HEK293 (cell line): ENCODE measurements around the gene CIZ1.
A peak's percentile ranks its signal among the peaks of the same experiment; 100 is the strongest.

Experiments
- CTCF ChIA-PET: fragments of 350-600 bp; formaldehyde crosslinking; extraction: SDS; loops from one replicate; lab custom pipeline; 2021; ENCODE audit warnings: antibody characterized with exemption; lab: Yijun Ruan, JAX
- POLR2A ChIA-PET: fragments of 300-600 bp; formaldehyde crosslinking; extraction: SDS; loops from one replicate; lab custom pipeline; 2020; ENCODE audit warnings: antibody characterized with exemption, inconsistent platforms; lab: Yijun Ruan, JAX
- H3K27ac ChIP-seq: fragments of 200-500 bp; sonication (Bioruptor generic); 2 replicates; pipeline ENCODE4 v1.5.1; 2014; ENCODE audit warnings: low read depth, low read length, control low read depth, inconsistent platforms; ENCODE audit errors: extremely low read depth
- H3K36me3 ChIP-seq, 2 experiments: fragments of 200-500 bp in 1 of 2; sonication (Bioruptor generic) in 1 of 2; 1 replicate in 1 of 2; 2 replicates in 1 of 2; pipeline ENCODE4 v1.5.1; 2014 to 2017; ENCODE audit warnings: inconsistent platforms in 2 of 2, low read length in 2 of 2; ENCODE audit not compliant: control insufficient read depth in 2 of 2, insufficient read depth in 1 of 2
- H3K4me1 ChIP-seq: fragments of 200-500 bp; sonication (Bioruptor generic); 2 replicates; pipeline ENCODE4 v1.5.1; 2014; ENCODE audit warnings: mild to moderate bottlenecking, low read length, inconsistent platforms; ENCODE audit not compliant: control insufficient read depth, insufficient read depth
- H3K4me3 ChIP-seq: 2 replicates; pipeline ENCODE4 v1.5.1; 2011; ENCODE audit warnings: low read depth, mild to moderate bottlenecking, control low read depth, low read length, moderate library complexity
- H3K9me3 ChIP-seq: fragments of 200-500 bp; sonication (Bioruptor generic); 2 replicates; pipeline ENCODE4 v1.5.1; 2014; ENCODE audit warnings: low read depth, low read length, inconsistent platforms; ENCODE audit not compliant: control insufficient read depth, insufficient read depth
- KLF8 ChIP-seq: fragments of 450-650 bp; formaldehyde crosslinking; IDR thresholded peaks from 2 replicates; pipeline ENCODE4 v1.5.1; 2016; ENCODE audit warnings: missing biosample characterization, missing genetic modification characterization
- REPIN1 ChIP-seq: fragments of 450-650 bp; formaldehyde crosslinking; IDR thresholded peaks from 2 replicates; pipeline ENCODE4 v1.5.1; 2017; ENCODE audit warnings: missing biosample characterization, missing genetic modification characterization, low read depth
- SP7 ChIP-seq: fragments of 450-650 bp; formaldehyde crosslinking; IDR thresholded peaks from 2 replicates; pipeline ENCODE4 v1.5.1; 2016; ENCODE audit warnings: missing biosample characterization, missing genetic modification characterization
- ZBTB17 ChIP-seq: fragments of 450-650 bp; formaldehyde crosslinking; IDR thresholded peaks from 2 replicates; pipeline ENCODE4 v1.5.1; 2016; ENCODE audit warnings: missing biosample characterization, missing genetic modification characterization
- ZFHX2 ChIP-seq: fragments of 450-650 bp; formaldehyde crosslinking; conservative IDR thresholded peaks from 2 replicates; pipeline ENCODE4 v1.5.1; 2016; ENCODE audit warnings: missing biosample characterization, missing genetic modification characterization
- ZFP69B ChIP-seq: fragments of 450-650 bp; formaldehyde crosslinking; IDR thresholded peaks from 2 replicates; pipeline ENCODE4 v1.5.1; 2016; ENCODE audit warnings: missing biosample characterization, missing genetic modification characterization
- ZIC2 ChIP-seq: fragments of 450-650 bp; formaldehyde crosslinking; IDR thresholded peaks from 2 replicates; pipeline ENCODE4 v1.5.1; 2016; ENCODE audit warnings: missing biosample characterization, missing genetic modification characterization
- ZNF10 ChIP-seq: fragments of 450-650 bp; formaldehyde crosslinking; IDR thresholded peaks from 2 replicates; pipeline ENCODE4 v1.5.1; 2017; ENCODE audit warnings: missing biosample characterization, missing genetic modification characterization
- ZNF16 ChIP-seq: fragments of 450-650 bp; formaldehyde crosslinking; IDR thresholded peaks from 2 replicates; pipeline ENCODE4 v1.5.1; 2016; ENCODE audit warnings: low read depth, missing biosample characterization, missing genetic modification characterization
- ZNF19 ChIP-seq: fragments of 450-650 bp; formaldehyde crosslinking; IDR thresholded peaks from 2 replicates; pipeline ENCODE4; 2016; ENCODE audit warnings: missing biosample characterization, missing genetic modification characterization, low read depth
- ZNF311 ChIP-seq: fragments of 450-650 bp; formaldehyde crosslinking; IDR thresholded peaks from 2 replicates; pipeline ENCODE4 v1.5.1; 2017; ENCODE audit warnings: missing biosample characterization, missing genetic modification characterization, borderline replicate concordance
- ZNF37A ChIP-seq: fragments of 450-650 bp; IDR thresholded peaks from 2 replicates; pipeline ENCODE4 v1.5.1; 2018; ENCODE audit warnings: missing biosample characterization, missing genetic modification characterization
- ZNF48 ChIP-seq: fragments of 450-650 bp; formaldehyde crosslinking; IDR thresholded peaks from 2 replicates; pipeline ENCODE4 v1.5.1; 2016; ENCODE audit warnings: missing biosample characterization, missing genetic modification characterization
- ZNF623 ChIP-seq: fragments of 450-650 bp; formaldehyde crosslinking; IDR thresholded peaks from 2 replicates; pipeline ENCODE4 v1.5.1; 2016; ENCODE audit warnings: missing biosample characterization, missing genetic modification characterization
- ZNF664 ChIP-seq: fragments of 450-650 bp; formaldehyde crosslinking; IDR thresholded peaks from 2 replicates; pipeline ENCODE4 v1.5.1; 2016; ENCODE audit warnings: missing biosample characterization, missing genetic modification characterization
- ZNF701 ChIP-seq: fragments of 450-650 bp; formaldehyde crosslinking; IDR thresholded peaks from 2 replicates; pipeline ENCODE4 v1.5.1; 2016; ENCODE audit warnings: missing biosample characterization, missing genetic modification characterization
- ZNF791 ChIP-seq: fragments of 450-650 bp; formaldehyde crosslinking; IDR thresholded peaks from 2 replicates; pipeline ENCODE4 v1.5.1; 2016; ENCODE audit warnings: missing biosample characterization, missing genetic modification characterization
- ZSCAN30 ChIP-seq: fragments of 450-650 bp; IDR thresholded peaks from 2 replicates; pipeline ENCODE4 v1.5.1; 2018; ENCODE audit warnings: missing biosample characterization, mild to moderate bottlenecking, missing genetic modification characterization, moderate library complexity
- TF ChIP-seq, protein P1 (sequence below): fragments of 450-650 bp; formaldehyde crosslinking; IDR thresholded peaks from 2 replicates; pipeline ENCODE4 v1.5.1; 2016; ENCODE audit warnings: missing biosample characterization, missing genetic modification characterization
- TF ChIP-seq, protein P2 (sequence below): fragments of 450-650 bp; formaldehyde crosslinking; optimal IDR thresholded peaks from 2 replicates; pipeline ENCODE3; 2016; ENCODE audit warnings: missing biosample characterization, mild to moderate bottlenecking, missing genetic modification characterization
- TF ChIP-seq, protein P3 (sequence below): fragments of 450-650 bp; formaldehyde crosslinking; IDR thresholded peaks from 2 replicates; pipeline ENCODE4 v1.5.1; 2016; ENCODE audit warnings: missing biosample characterization, missing genetic modification characterization
- TF ChIP-seq, protein P4 (sequence below): fragments of 450-650 bp; formaldehyde crosslinking; IDR thresholded peaks from 2 replicates; pipeline ENCODE4 v1.5.1; 2016; ENCODE audit warnings: missing biosample characterization, missing genetic modification characterization
- TF ChIP-seq, protein P5 (sequence below): fragments of 450-650 bp; formaldehyde crosslinking; conservative IDR thresholded peaks from 2 replicates; pipeline ENCODE4 v1.5.1; 2016; ENCODE audit warnings: low read depth, missing biosample characterization, missing genetic modification characterization
- TF ChIP-seq, protein P6 (sequence below): fragments of 450-650 bp; formaldehyde crosslinking; IDR thresholded peaks from 2 replicates; pipeline ENCODE4 v1.5.1; 2016; ENCODE audit warnings: missing biosample characterization, missing genetic modification characterization

CIZ1 gene

DNA sequence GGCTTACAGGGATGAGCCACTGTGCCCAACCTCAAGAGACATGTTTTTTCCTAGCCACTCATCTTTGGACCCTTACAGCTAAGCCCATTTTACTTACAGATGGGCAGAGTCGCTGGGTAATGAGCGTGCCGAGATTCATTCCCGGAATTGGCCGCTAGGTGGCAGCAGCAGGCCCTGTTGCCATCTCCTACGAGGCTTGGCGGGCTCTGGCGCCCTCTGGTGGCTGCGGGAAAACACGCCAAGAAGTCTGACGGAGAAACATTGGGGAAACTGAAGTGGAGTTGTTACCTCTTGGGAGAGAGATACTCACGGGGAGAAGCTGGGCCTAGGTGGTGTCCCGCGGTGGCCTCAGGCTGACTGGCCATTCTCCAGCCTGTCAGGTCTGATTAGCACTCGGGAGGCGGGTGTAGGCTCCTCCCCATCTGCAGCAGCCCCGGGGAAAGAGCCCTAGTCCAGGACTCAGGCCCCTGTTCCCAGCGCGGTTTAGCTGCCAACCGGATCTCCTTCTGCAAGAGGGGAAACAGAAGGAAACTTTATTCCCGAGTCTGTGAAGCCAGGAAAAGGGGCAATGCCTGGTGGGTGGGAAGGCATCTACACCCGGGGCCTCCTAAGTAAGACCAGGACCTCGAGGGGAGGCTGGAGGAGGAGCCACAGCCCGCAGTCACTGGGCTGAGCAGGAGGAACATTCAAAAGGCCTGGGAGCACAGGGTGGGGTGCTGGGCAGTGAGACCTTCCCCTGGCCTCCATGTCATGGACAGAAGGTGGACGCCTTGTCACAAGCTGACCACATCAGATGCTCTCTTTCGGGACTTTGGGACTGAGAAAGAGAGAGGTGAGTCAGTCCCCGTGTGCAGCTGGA lies 73.5 kb downstream of the CIZ1 start:
- no peak overlapping the region for H3K27ac ChIP-seq
- no peaks in the 10 kb centered on the region for H3K9me3 ChIP-seq
- ChIA-PET POLR2A (interaction anchor here (1.8 kb wide), 1 partner anchor 10 kb away, joined by 13 read pairs; the partner anchor contains the start of gene PTGES2), CTCF (interaction anchor here (0.5 to 5.2 kb wide), 69 partner anchors 8 to 797 kb away, joined by 3 to 88 read pairs (median 5); partner anchors contain the start of genes NAIF1, PIP5KL1, SLC25A25 and ST6GALNAC4)
- H3K4me3 ChIP-seq: no peak overlapping the region
- H3K36me3 ChIP-seq: peaks cover 0 to 48% of the 10 kb centered on the region in 2 experiments; a peak in 1 of 3 replicates
- H3K4me1 ChIP-seq: no peaks in the 10 kb centered on the region
- TF ChIP-seq ZNF623 (tag by site-specific recombination) (no peak), ZFHX2 (tag by site-specific recombination) (no peak), SP7 (tag by site-specific recombination) (peak; percentile 48; the same call in 1 of the 2 replicates), ZNF664 (tag by site-specific recombination) (no peak), ZNF10 (tag by site-specific recombination) (no peak), ZNF16 (tag by site-specific recombination) (no peak), ZFP69B (tag by site-specific recombination) (no peak), ZNF48 (tag by site-specific recombination) (no peak), ZNF311 (no peak), ZNF37A (tag by site-specific recombination) (no peak), ZNF791 (tag by site-specific recombination) (no peak), REPIN1 (no peak), KLF8 (0 out of 2 replicates have a peak, but pooled peaks have one; percentile 36), ZNF701 (tag by site-specific recombination) (no peak), ZIC2 (tag by site-specific recombination) (no peak), ZSCAN30 (tag by site-specific recombination) (peak; percentile 65; the same call in 1 of the 2 replicates), ZNF19 (tag by site-specific recombination) (no peak), ZBTB17 (no peak)
- TF ChIP-seq, protein P1, sequence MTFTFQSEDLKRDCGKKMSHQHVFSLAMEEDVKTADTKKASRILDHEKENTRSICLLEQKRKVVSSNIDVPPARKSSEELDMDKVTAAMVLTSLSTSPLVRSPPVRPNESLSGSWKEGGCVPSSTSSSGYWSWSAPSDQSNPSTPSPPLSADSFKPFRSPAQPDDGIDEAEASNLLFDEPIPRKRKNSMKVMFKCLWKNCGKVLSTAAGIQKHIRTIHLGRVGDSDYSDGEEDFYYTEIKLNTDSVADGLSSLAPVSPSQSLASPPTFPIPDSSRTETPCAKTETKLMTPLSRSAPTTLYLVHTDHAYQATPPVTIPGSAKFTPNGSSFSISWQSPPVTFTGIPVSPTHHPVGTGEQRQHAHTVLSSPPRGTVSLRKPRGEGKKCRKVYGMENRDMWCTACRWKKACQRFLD (tag by site-specific recombination): no peak
- TF ChIP-seq, protein P2, sequence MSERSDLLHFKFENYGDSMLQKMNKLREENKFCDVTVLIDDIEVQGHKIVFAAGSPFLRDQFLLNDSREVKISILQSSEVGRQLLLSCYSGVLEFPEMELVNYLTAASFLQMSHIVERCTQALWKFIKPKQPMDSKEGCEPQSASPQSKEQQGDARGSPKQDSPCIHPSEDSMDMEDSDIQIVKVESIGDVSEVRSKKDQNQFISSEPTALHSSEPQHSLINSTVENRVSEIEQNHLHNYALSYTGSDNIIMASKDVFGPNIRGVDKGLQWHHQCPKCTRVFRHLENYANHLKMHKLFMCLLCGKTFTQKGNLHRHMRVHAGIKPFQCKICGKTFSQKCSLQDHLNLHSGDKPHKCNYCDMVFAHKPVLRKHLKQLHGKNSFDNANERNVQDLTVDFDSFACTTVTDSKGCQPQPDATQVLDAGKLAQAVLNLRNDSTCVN (tag by site-specific recombination): no peak
- TF ChIP-seq, protein P3, sequence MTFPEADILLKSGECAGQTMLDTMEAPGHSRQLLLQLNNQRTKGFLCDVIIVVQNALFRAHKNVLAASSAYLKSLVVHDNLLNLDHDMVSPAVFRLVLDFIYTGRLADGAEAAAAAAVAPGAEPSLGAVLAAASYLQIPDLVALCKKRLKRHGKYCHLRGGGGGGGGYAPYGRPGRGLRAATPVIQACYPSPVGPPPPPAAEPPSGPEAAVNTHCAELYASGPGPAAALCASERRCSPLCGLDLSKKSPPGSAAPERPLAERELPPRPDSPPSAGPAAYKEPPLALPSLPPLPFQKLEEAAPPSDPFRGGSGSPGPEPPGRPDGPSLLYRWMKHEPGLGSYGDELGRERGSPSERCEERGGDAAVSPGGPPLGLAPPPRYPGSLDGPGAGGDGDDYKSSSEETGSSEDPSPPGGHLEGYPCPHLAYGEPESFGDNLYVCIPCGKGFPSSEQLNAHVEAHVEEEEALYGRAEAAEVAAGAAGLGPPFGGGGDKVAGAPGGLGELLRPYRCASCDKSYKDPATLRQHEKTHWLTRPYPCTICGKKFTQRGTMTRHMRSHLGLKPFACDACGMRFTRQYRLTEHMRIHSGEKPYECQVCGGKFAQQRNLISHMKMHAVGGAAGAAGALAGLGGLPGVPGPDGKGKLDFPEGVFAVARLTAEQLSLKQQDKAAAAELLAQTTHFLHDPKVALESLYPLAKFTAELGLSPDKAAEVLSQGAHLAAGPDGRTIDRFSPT (tag by site-specific recombination): no peak
- TF ChIP-seq, protein P4, sequence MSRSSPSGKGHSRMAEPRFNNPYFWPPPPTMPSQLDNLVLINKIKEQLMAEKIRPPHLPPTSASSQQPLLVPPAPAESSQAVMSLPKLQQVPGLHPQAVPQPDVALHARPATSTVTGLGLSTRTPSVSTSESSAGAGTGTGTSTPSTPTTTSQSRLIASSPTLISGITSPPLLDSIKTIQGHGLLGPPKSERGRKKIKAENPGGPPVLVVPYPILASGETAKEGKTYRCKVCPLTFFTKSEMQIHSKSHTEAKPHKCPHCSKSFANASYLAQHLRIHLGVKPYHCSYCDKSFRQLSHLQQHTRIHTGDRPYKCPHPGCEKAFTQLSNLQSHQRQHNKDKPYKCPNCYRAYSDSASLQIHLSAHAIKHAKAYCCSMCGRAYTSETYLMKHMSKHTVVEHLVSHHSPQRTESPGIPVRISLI: no peak
- TF ChIP-seq, protein P5, sequence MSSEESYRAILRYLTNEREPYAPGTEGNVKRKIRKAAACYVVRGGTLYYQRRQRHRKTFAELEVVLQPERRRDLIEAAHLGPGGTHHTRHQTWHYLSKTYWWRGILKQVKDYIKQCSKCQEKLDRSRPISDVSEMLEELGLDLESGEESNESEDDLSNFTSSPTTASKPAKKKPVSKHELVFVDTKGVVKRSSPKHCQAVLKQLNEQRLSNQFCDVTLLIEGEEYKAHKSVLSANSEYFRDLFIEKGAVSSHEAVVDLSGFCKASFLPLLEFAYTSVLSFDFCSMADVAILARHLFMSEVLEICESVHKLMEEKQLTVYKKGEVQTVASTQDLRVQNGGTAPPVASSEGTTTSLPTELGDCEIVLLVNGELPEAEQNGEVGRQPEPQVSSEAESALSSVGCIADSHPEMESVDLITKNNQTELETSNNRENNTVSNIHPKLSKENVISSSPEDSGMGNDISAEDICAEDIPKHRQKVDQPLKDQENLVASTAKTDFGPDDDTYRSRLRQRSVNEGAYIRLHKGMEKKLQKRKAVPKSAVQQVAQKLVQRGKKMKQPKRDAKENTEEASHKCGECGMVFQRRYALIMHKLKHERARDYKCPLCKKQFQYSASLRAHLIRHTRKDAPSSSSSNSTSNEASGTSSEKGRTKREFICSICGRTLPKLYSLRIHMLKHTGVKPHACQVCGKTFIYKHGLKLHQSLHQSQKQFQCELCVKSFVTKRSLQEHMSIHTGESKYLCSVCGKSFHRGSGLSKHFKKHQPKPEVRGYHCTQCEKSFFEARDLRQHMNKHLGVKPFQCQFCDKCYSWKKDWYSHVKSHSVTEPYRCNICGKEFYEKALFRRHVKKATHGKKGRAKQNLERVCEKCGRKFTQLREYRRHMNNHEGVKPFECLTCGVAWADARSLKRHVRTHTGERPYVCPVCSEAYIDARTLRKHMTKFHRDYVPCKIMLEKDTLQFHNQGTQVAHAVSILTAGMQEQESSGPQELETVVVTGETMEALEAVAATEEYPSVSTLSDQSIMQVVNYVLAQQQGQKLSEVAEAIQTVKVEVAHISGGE (tag by site-specific recombination): no peak
- TF ChIP-seq, protein P6, sequence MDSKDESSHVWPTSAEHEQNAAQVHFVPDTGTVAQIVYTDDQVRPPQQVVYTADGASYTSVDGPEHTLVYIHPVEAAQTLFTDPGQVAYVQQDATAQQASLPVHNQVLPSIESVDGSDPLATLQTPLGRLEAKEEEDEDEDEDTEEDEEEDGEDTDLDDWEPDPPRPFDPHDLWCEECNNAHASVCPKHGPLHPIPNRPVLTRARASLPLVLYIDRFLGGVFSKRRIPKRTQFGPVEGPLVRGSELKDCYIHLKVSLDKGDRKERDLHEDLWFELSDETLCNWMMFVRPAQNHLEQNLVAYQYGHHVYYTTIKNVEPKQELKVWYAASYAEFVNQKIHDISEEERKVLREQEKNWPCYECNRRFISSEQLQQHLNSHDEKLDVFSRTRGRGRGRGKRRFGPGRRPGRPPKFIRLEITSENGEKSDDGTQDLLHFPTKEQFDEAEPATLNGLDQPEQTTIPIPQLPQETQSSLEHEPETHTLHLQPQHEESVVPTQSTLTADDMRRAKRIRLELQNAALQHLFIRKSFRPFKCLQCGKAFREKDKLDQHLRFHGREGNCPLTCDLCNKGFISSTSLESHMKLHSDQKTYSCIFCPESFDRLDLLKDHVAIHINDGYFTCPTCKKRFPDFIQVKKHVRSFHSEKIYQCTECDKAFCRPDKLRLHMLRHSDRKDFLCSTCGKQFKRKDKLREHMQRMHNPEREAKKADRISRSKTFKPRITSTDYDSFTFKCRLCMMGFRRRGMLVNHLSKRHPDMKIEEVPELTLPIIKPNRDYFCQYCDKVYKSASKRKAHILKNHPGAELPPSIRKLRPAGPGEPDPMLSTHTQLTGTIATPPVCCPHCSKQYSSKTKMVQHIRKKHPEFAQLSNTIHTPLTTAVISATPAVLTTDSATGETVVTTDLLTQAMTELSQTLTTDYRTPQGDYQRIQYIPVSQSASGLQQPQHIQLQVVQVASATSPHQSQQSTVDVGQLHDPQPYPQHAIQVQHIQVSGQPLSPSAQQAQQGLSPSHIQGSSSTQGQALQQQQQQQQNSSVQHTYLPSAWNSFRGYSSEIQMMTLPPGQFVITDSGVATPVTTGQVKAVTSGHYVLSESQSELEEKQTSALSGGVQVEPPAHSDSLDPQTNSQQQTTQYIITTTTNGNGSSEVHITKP (tag by site-specific recombination): no peak
